ENCODE data around the gene CAB39L.

GRCh38 chr13:49297338-49297737 lies 146.5 kb downstream of the CAB39L start:
- no peak for TF ChIP-seq FOXM1 (IDR thresholded peaks at IDR 0.05; ENCODE audit: borderline replicate concordance, low read depth)
- no peak for TF ChIP-seq YY1 (IDR thresholded peaks at IDR 0.05; ENCODE audit: low read depth)
- TF ChIP-seq, protein P1, sequence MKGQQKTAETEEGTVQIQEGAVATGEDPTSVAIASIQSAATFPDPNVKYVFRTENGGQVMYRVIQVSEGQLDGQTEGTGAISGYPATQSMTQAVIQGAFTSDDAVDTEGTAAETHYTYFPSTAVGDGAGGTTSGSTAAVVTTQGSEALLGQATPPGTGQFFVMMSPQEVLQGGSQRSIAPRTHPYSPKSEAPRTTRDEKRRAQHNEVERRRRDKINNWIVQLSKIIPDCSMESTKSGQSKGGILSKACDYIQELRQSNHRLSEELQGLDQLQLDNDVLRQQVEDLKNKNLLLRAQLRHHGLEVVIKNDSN (IDR thresholded peaks at IDR 0.05): no peak
- TF ChIP-seq, protein P2, sequence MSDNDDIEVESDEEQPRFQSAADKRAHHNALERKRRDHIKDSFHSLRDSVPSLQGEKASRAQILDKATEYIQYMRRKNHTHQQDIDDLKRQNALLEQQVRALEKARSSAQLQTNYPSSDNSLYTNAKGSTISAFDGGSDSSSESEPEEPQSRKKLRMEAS (IDR thresholded peaks at IDR 0.05): no peak
- no peak for TF ChIP-seq TAF1 (IDR thresholded peaks at IDR 0.05; ENCODE audit: low read depth)
- TF ChIP-seq EGR1 (IDR thresholded peaks at IDR 0.05): no peak

Measured in Ishikawa (cell line).